HepG2 (cell line): Measurements from ENCODE around the gene GCN1. TPM values are rescaled to one million over a fixed set of nuclear protein-coding genes. Genes with fewer than 3 reads are reported as not detected.
A peak's percentile ranks its signal among the peaks of the same experiment; 100 is the strongest.

Source experiments
- ATAC-seq: fragments of 200-7000 bp; cut with Tn5 transposase; 3 replicates; pipeline ENCODE4 v1.9.1; 2020; ENCODE audit warnings: mild to moderate bottlenecking, moderate library complexity
- BruUV-seq: library from RNA; stranded (reverse); fragments of 400-500 nt; replicated peaks from 2 replicates; lab custom pipeline; 2021; lab: Mats Ljungman, UMichigan
- CTCF ChIA-PET: fragments of 300-600 bp; formaldehyde crosslinking; extraction: SDS; loops from one replicate; lab custom pipeline; 2021; ENCODE audit warnings: low total read pairs, inconsistent platforms, low intra/inter-chr PET ratio; lab: Yijun Ruan, JAX
- POLR2A ChIA-PET: fragments of 350-600 bp; sonication (Branson Sonifier 250); formaldehyde crosslinking; loops from one replicate; lab custom pipeline; 2020; ENCODE audit warnings: antibody characterized with exemption, inconsistent platforms; lab: Yijun Ruan, JAX
- DNase-seq: peaks from one replicate; pipeline ENCODE4 v3.0.0-alpha.2; 2015; ENCODE audit warnings: low spot score
- FAIRE-seq: peaks from 3 replicates; lab custom pipeline; 2011; peaks lifted over from hg19 to GRCh38; lab: Jason Lieb, UNC
- H2AFZ ChIP-seq: one replicate; pipeline ENCODE4 v1.6.1; 2011; ENCODE audit warnings: low read length, inconsistent platforms
- H3K27ac ChIP-seq: fragments of 300-600 bp; 3 replicates; pipeline ENCODE4 v1.8.0; 2011; ENCODE audit warnings: mixed run types, mild to moderate bottlenecking, mixed read lengths, low read length, inconsistent platforms; ENCODE audit not compliant: insufficient read depth; ENCODE audit errors: extremely low read length
- H3K27me3 ChIP-seq, 2 experiments: fragments of 200-600 bp in 1 of 2; 2 replicates in 1 of 2; 3 replicates in 1 of 2; pipeline versions ENCODE4 v1.6.0 to v1.8.0; 2011; ENCODE audit warnings: low read length in 2 of 2, mild to moderate bottlenecking in 2 of 2, moderate library complexity in 2 of 2, inconsistent platforms in 1 of 2; ENCODE audit not compliant: insufficient read depth in 2 of 2, control insufficient read depth in 1 of 2
- H3K36me3 ChIP-seq, 2 experiments: fragments of 200-600 bp in 1 of 2; replicated peaks in 1 of 2; 2 replicates in 1 of 2; 3 replicates in 1 of 2; pipeline versions ENCODE4 v1.5.1 to v1.8.0; 2011; ENCODE audit warnings: low read length in 2 of 2, inconsistent platforms in 1 of 2; ENCODE audit not compliant: insufficient read depth in 2 of 2, control insufficient read depth in 1 of 2
- H3K4me1 ChIP-seq: 2 replicates; pipeline ENCODE4 v1.5.1; 2012; ENCODE audit warnings: low read length, inconsistent platforms; ENCODE audit not compliant: insufficient read depth
- H3K4me2 ChIP-seq: 2 replicates; pipeline ENCODE4 v1.6.0; 2011; ENCODE audit warnings: low read depth, low read length, inconsistent platforms
- H3K4me3 ChIP-seq, 3 experiments: fragments of 200-600 bp in 1 of 3; sonication (generic), shearing (Covaris generic) in 1 of 3; replicated peaks in 1 of 3; 2 replicates each; pipeline ENCODE4 v1.5.1; 2011 to 2016; ENCODE audit warnings: low read length in 3 of 3, inconsistent platforms in 2 of 3, low read depth in 2 of 3, mild to moderate bottlenecking in 2 of 3, control low read depth in 1 of 3, mixed read lengths in 1 of 3; ENCODE audit not compliant: insufficient read depth in 1 of 3
- H3K79me2 ChIP-seq: one replicate; pipeline ENCODE4 v1.6.1; 2011; ENCODE audit warnings: low read length, inconsistent platforms; ENCODE audit not compliant: insufficient read depth
- H3K9ac ChIP-seq: 2 replicates; pipeline ENCODE4 v1.6.0; 2011; ENCODE audit warnings: mild to moderate bottlenecking, low read depth, low read length, inconsistent platforms; ENCODE audit not compliant: insufficient read depth
- H3K9me3 ChIP-seq: 2 replicates; pipeline ENCODE4 v1.5.1; 2012; ENCODE audit warnings: mild to moderate bottlenecking, low read length
- H4K20me1 ChIP-seq: 2 replicates; pipeline ENCODE4 v1.6.0; 2011; ENCODE audit warnings: inconsistent platforms, mild to moderate bottlenecking, low read length, moderate library complexity; ENCODE audit not compliant: insufficient read depth
- AGO2 ChIP-seq: fragments of 200-400 bp; formaldehyde crosslinking; optimal IDR thresholded peaks from 2 replicates; pipeline ENCODE3; 2017; ENCODE audit warnings: mild to moderate bottlenecking, low read depth, low read length, moderate library complexity
- CEBPG ChIP-seq: IDR thresholded peaks from 2 replicates; pipeline ENCODE4 v1.6.1; 2016
- CEBPZ ChIP-seq: IDR thresholded peaks from 2 replicates; pipeline ENCODE4 v1.6.1; 2012; ENCODE audit warnings: low read length, improper control_type of control experiment
- CREM ChIP-seq, 2 experiments: sonication (generic) in 1 of 2; formaldehyde crosslinking in 1 of 2; IDR thresholded peaks; 2 replicates each; pipeline versions ENCODE4 v1.4.0 to v1.6.1; 2016 to 2020; ENCODE audit warnings: antibody characterized with exemption in 1 of 2, mild to moderate bottlenecking in 1 of 2, missing genetic modification reagents in 1 of 2
- ETV5 ChIP-seq: IDR thresholded peaks from 2 replicates; pipeline ENCODE4 v1.6.1; 2018; ENCODE audit warnings: missing biosample characterization, missing genetic modification reagents, inconsistent platforms, borderline replicate concordance
- GATA4 ChIP-seq: sonication (generic); IDR thresholded peaks from 2 replicates; pipeline ENCODE4 v1.6.1; 2016; ENCODE audit warnings: antibody characterized with exemption, low read depth, borderline replicate concordance
- KDM5B ChIP-seq: sonication (generic); formaldehyde crosslinking; IDR thresholded peaks from 2 replicates; pipeline ENCODE4 v1.4.0; 2020; ENCODE audit warnings: missing genetic modification reagents, mild to moderate bottlenecking, borderline replicate concordance
- NONO ChIP-seq, 2 experiments: fragments of 450-650 bp in 1 of 2; sonication (generic) in 1 of 2; formaldehyde crosslinking in 1 of 2; IDR thresholded peaks in 1 of 2; conservative IDR thresholded peaks in 1 of 2; 2 replicates each; pipeline versions ENCODE4 v1.6.1 to v1.8.0; 2017 to 2022; ENCODE audit warnings: mild to moderate bottlenecking in 1 of 2, missing genetic modification reagents in 1 of 2, moderate library complexity in 1 of 2
- PAF1 ChIP-seq: IDR thresholded peaks from 2 replicates; pipeline ENCODE4 v1.6.1; 2016; ENCODE audit warnings: missing genetic modification reagents, missing compliant biosample characterization
- POLR2A ChIP-seq, 2 experiments: IDR thresholded peaks; 2 replicates each; pipeline ENCODE4 v1.6.1; 2011; ENCODE audit warnings: low read depth in 2 of 2, low read length in 2 of 2, mild to moderate bottlenecking in 1 of 2, moderate library complexity in 1 of 2; ENCODE audit not compliant: insufficient read depth in 1 of 2
- TFE3 ChIP-seq: IDR thresholded peaks from 2 replicates; pipeline ENCODE4 v1.6.1; 2016
- TOPORS ChIP-seq: sonication (generic); formaldehyde crosslinking; IDR thresholded peaks from 2 replicates; pipeline ENCODE4 v1.8.0; 2023; ENCODE audit warnings: mild to moderate bottlenecking, missing genetic modification reagents
- ZBTB38 ChIP-seq: sonication (generic); formaldehyde crosslinking; IDR thresholded peaks from 2 replicates; pipeline ENCODE4 v1.5.1; 2020; ENCODE audit warnings: mild to moderate bottlenecking, missing genetic modification reagents
- ZNF44 ChIP-seq: sonication (generic); formaldehyde crosslinking; IDR thresholded peaks from 2 replicates; pipeline ENCODE4 v1.5.1; 2020; ENCODE audit warnings: mild to moderate bottlenecking, missing genetic modification reagents
- ZNF687 ChIP-seq: sonication (generic); formaldehyde crosslinking; IDR thresholded peaks from 2 replicates; pipeline ENCODE4 v1.5.1; 2020; ENCODE audit warnings: mild to moderate bottlenecking, missing genetic modification reagents, moderate library complexity
- WGBS: methylation state at CpG from one replicate; pipeline ENCODE4 v1.1.6; 2017; ENCODE audit warnings: low lambda C conversion rate; 5-methylcytosine and 5-hydroxymethylcytosine counted together
- in situ Hi-C: cut with HindIII; loops from 2 replicates; pipeline ENCODE4 v1.10.0; 2017; ENCODE audit warnings: low pct_unique_long_range_greater_than_20kb; ENCODE audit not compliant: extremely low pct_ligation_motif_present
- intact Hi-C: fragments of 100-400 bp; cut with micrococcal nuclease; formaldehyde crosslinking; loops from one replicate; pipeline ENCODE4 v1.10.0; 2022; ENCODE audit not compliant: unreplicated experiment
- polyA plus RNA-seq, 8 experiments: library from polyadenylated mRNA; depleted of rRNA in 3 of 8; stranded (reverse) in 7 of 8; unstranded in 1 of 8; fragments of >200 nt; fragmentation: Illumina TruSeq in 4 of 8; extraction: Trizol in 4 of 8; gene quantifications; 2 replicates each; pipeline versions ENCODE4 v1.2.1 to v1.2.3, GENCODE V29; 2011 to 2016; ENCODE audit warnings: low read depth in 4 of 8, missing spikeins in 1 of 8, mixed read lengths in 1 of 8; ENCODE audit not compliant: insufficient read depth in 1 of 8
- total RNA-seq, 5 experiments: library from RNA; depleted of rRNA; stranded (reverse); fragments of >200 nt; fragmentation: Illumina TruSeq; extraction: Trizol; gene quantifications; 2 replicates each; pipeline ENCODE4 v1.2.3, GENCODE V29; 2016; ENCODE audit warnings: low read depth in 1 of 5

Gene GCN1
- total and polyA plus RNA-seq, 2 of the 13 experiments (the other 11 are each of a cell fraction or from before 2014, with no cell fraction given) = 58.2 to 83.0 TPM

- Histone ChIP-seq H3K27me3 (no peaks in the 10 kb centered on the region), H3K9ac (no peak overlapping the region), H3K9me3 (no peaks in the 10 kb centered on the region), H3K79me2 (no peaks in the 10 kb centered on the region), H4K20me1 (no peaks in the 10 kb centered on the region; the same call in 1 of the 2 replicates), H3K4me1 (peaks cover 21% of the 10 kb centered on the region), H3K27ac (no peak overlapping the region), H3K4me3 (no peak overlapping the region), H3K36me3 (peaks cover 8 to 16% of the 10 kb centered on the region in 2 experiments; a peak in 2 of 5 replicates), H3K4me2 (peak overlapping the region; percentile 4; the same call in 1 of the 2 replicates), H2AFZ (no peak overlapping the region)
- ATAC-seq (peak; percentile 74), DNase-seq (peak; percentile 32), FAIRE-seq (no peak)
- in situ Hi-C loops = no loop called here
- ChIA-PET POLR2A (no interaction called here), CTCF (no interaction called here)
- BruUV-seq = no TSS peak
- WGBS = 88% methylated on average over 11 of the region's 23 CpGs
- intact Hi-C loops = no loop called here
- TF ChIP-seq TFE3 (CRISPR knock-in tag) = no peak
- peak; percentile 69 for TF ChIP-seq AGO2
- no peak for TF ChIP-seq GATA4
- TF ChIP-seq ZNF687 (CRISPR knock-in tag) = peak; percentile 28; the same call in 1 of the 2 replicates
- TF ChIP-seq PAF1 (CRISPR knock-in tag) = no peak
- no peak for TF ChIP-seq CREM (IDR thresholded peaks at IDR 0.05)
- TF ChIP-seq CREM (CRISPR knock-in tag; IDR thresholded peaks at IDR 0.05) = no peak
- 0 out of 2 replicates have a peak, but pooled peaks have one; percentile 22 for TF ChIP-seq KDM5B (CRISPR knock-in tag)
- no peak for TF ChIP-seq ZNF44
- TF ChIP-seq ETV5 (CRISPR knock-in tag) = no peak
- TF ChIP-seq CEBPZ = no peak
- no peak for TF ChIP-seq TOPORS (CRISPR knock-in tag)
- peak; percentile 94 for TF ChIP-seq ZBTB38 (CRISPR knock-in tag)
- TF ChIP-seq NONO (IDR thresholded peaks at IDR 0.05) = no peak
- no peak for TF ChIP-seq NONO (CRISPR knock-in tag; conservative IDR thresholded peaks at IDR 0.05)
- TF ChIP-seq POLR2A (IDR thresholded peaks at IDR 0.05; ENCODE audit: insufficient read depth in 1 of 2, low read depth in 2 of 2, low read length in 2 of 2) = no peak
- TF ChIP-seq CEBPG (CRISPR knock-in tag) = no peak
Observed at GRCh38 chr12:120092551-120093335, 101.8 kb downstream of the GCN1 start.
